SKM-1 (cell line): ENCODE results near the gene GALNTL6.

Source experiments
- DNase-seq: peaks from one replicate; lab custom pipeline; 2025; ENCODE audit not compliant: unreplicated experiment; lab: John Stamatoyannopoulos, UW

The GALNTL6 gene

GRCh38 chr4:172202480-172203076 lies 389.4 kb downstream of the GALNTL6 start:
- DNase-seq: peak; percentile 10

DNA sequence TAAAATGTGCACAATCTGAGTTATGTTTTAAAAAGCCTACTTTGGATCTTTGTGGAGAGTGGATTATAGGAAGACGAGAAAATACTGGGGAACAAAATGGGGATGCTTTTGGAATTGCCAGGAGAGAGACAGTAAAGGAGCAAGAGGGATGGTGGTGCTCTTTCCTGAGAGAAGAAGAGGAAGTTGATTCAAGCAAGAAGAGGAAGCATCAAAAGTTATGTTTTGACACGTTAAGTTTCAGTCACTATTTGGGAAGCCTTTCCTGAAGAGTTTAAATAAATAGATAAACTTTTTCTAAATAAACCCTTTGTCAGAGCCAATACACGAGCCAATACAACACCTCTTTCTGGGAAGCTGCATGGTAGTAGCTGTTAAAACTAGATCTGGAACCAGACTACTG lies 394.1 kb downstream of the GALNTL6 start:
- peak; percentile 65 for DNase-seq

GRCh38 chr4:172207886-172208285 lies 394.7 kb downstream of the GALNTL6 start:
- peak; percentile 50 for DNase-seq

- no peak for DNase-seq
These were observed 407.5 kb downstream of the GALNTL6 start for GRCh38 chr4:172220679-172221078.

GRCh38 chr4:172225457-172225856 lies 412.3 kb downstream of the GALNTL6 start:
- no peak for DNase-seq

GRCh38 chr4:172232966-172233365 lies 419.8 kb downstream of the GALNTL6 start:
- DNase-seq: no peak

DNA sequence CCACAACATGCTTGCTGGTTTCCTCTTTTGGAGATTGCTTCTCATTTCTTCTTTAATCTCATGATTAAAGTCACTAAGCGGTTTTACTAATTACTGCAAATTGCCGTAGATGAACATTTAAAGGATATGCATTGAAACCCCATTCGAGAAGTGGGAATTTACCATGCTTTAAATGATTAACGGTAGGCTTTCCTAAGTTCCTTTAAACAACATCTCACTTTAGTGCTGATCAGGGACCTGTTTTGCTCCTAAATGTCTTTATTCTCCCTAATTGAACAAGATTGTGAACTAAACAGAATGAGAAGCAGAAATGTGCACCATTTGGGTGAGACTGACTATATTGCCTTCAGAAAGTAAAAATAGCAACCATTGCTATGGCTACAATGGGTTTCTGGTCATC lies 430.3 kb downstream of the GALNTL6 start:
- DNase-seq: no peak

- no peak for DNase-seq
These were observed 432.3 kb downstream of the GALNTL6 start for GRCh38 chr4:172245516-172245915.

- DNase-seq: no peak
These were observed 440.2 kb downstream of the GALNTL6 start for GRCh38 chr4:172253409-172253808.

DNA sequence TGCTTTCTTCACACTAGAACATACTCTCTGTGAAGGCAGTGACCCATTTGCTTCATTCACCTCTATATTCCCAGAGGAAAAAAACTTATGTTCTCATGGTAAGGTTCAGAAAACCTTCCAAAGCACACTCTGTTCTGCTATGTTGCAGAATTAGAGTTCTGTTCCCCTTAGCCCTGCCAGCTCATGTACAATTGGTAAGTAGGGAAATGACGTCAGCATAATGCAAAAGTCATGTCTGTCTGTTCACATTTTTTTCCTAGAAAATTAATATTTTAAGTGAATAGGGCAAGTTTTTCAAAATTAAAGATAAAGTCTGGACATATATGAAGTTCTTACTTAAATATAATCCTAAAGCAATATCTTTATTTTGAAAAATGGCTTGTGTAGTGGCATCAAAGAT lies 443.6 kb downstream of the GALNTL6 start:
- DNase-seq: no peak

DNA sequence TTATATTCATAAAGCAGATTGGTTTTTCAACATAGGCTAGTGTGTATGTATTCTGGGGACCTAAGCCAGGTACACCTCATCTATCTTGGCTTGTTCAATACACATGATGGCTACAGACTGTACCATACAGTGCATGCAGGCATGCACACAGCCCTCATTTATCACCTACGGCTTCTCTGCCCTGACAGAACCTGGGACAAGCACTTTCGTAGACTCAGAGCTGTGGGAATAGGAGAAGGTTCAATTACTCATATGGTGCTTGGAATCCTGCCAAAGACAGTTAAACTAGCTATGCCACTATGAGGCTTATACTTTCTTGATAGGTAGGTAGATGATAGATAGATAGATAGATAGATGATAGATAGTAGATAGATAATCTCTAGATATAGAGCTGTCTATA lies 457.2 kb downstream of the GALNTL6 start:
- DNase-seq: no peak

GRCh38 chr4:172287117-172287516 lies 473.9 kb downstream of the GALNTL6 start:
- no peak for DNase-seq

GRCh38 chr4:172305698-172306097 lies 492.5 kb downstream of the GALNTL6 start:
- DNase-seq: no peak

DNA sequence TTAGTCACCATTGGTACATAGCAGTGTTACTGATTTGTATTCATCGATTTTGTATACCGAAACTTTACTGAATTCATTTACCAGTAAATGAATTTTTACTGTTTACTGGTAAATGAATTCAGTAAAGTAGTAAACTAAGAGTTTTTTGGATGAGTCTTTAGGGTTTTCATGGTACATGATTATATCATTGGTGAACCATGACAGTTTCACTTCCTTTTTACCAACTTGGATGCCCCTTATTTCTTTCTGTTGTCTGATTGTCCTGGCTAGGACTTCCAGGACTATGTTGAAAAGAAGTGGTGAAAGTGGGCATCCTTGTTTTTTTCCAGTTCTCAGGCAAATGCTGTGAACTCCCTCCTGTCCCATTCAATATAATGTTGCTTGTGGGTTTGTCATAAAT lies 494.9 kb downstream of the GALNTL6 start:
- DNase-seq: no peak

DNA sequence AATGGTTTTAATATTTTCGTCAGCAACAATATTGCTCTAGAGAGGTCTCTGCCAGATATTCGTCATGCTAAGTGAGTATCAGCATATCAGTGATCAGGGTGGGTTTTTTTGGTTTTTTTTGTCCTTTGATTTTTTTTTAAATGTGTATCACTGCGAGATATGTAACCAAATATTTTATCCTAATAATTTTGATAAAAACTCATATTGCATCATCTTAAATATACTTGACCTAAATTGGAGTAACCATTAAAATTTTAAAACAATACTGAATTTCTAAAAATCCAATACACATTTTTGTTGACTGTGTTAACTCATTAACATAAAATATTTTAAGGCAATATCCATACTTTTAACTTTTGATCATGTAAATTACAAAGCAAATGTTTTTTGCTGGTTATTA lies 498.5 kb downstream of the GALNTL6 start:
- DNase-seq: no peak

DNA sequence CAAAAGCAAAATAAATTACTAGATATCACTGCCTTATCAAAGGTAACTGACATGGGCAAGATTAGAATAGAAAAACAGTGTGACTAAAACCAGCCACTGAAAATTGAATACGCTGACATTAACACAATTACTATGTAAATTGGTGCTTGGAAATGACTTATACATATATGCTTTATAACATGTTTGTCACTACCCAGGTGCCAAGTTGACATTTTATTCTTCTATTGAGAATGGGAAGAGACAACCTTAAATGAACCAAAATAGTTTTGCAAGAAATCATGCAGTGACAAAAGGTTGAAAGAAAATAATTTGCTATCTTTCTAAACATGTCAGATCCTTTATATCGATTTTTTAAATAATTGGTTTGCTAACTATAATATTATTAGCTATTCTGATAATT lies 510.1 kb downstream of the GALNTL6 start:
- DNase-seq: no peak

DNA sequence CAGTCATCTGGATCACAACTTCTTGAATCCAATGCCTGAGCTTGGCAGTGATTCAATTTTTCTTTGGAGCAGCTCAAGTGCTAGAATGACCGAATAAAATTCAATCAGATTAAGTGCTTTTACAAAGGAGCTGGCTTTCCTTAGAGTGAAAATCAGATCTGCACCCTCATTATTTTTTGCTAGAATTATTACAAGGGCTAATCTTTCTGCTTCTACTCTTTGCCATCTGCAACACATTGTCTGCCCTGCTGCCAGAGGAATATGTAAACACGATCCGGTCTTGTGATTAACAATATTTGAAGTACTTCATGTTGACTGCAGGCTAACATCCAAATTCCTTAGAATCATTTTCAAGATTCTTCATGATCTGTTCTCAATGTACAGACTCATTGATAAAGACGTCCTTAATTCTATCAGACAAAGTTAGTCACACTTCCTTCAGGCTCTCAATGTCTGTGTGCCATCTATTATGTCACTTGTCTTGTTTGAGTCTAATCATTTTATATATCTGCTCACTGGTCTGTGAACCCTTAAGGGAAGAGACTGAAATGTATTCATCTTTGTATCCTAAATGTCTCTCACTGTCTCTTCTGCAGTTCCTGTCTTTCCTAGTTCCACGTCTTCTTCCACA lies 531.2 kb downstream of the GALNTL6 start:
- no peak for DNase-seq

GRCh38 chr4:172348426-172348825 lies 535.2 kb downstream of the GALNTL6 start:
- DNase-seq: no peak

- no peak for DNase-seq
These were observed 539.2 kb downstream of the GALNTL6 start for GRCh38 chr4:172352356-172352755.

DNA sequence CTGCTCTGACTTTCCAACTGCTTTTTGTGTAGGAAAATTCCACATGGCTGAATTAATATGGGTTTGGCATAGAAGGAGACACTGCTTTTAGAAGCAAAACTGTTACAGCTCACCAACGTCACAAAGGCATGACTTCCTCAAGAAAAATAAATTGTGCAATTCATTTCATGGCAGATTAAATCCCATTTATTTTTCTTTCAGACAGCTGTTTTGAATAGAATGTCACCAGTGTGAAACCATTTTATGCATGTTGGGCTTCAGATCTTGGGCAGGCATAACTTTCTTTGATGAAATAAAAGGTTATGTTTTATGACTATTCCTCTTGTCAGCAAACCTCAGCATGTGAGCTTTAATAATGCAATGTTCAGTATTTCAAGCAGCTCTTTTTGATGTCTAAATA lies 542.8 kb downstream of the GALNTL6 start:
- no peak for DNase-seq

GRCh38 chr4:172357006-172357540 lies 543.9 kb downstream of the GALNTL6 start:
- no peak for DNase-seq

DNA sequence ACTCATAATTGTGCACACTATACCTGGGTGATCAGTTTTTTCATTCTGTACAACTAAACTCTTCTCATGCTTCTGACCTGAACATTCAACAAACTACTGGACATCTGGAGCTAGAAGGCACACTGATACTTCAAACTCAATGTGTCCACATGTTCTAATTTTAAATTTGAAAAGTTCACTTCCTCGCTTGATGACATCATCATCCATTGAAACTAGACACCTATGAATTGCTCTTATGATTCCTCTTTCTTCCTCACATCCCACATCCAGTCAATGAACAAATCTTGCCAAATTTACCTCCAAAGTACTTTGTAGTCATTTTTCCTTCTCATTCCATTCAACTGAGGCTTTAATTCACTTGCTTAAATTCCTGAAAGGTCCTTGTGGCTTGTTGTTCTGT lies 549.4 kb downstream of the GALNTL6 start:
- DNase-seq: no peak

- DNase-seq: no peak
These were observed 556.3 kb downstream of the GALNTL6 start for GRCh38 chr4:172369471-172369959.
